Measurements from ENCODE around the gene ARMC12. TPM values are rescaled to one million over a fixed set of nuclear protein-coding genes. Genes with fewer than 3 reads are reported as not detected.
A peak's percentile ranks its signal among the peaks of the same experiment; 100 is the strongest.

The ARMC12 gene
- total and polyA plus RNA-seq, 2 of the 13 experiments (the other 11 are each of a cell fraction or from before 2014, with no cell fraction given) = 1.3 TPM; not detected in 1

- TF ChIP-seq KDM5A (IDR thresholded peaks at IDR 0.05; ENCODE audit: borderline replicate concordance, low read length) (no peak), ARID3A (IDR thresholded peaks at IDR 0.05; ENCODE audit: low read depth, low read length) (no peak), ZNF841 (CRISPR knock-in tag; IDR thresholded peaks at IDR 0.05; ENCODE audit: borderline replicate concordance) (0 out of 2 replicates have a peak, but pooled peaks have one; percentile 26), KIAA2018 (CRISPR knock-in tag; IDR thresholded peaks at IDR 0.05; ENCODE audit: borderline replicate concordance) (no peak), MED8 (CRISPR knock-in tag; IDR thresholded peaks at IDR 0.05; ENCODE audit: insufficient replicate concordance) (no peak), ZNF136 (CRISPR knock-in tag; IDR thresholded peaks at IDR 0.05; ENCODE audit: low read depth) (0 out of 2 replicates have a peak, but pooled peaks have one; percentile 52), ZNF883 (CRISPR knock-in tag; IDR thresholded peaks at IDR 0.05; ENCODE audit: not compliant biosample characterization) (no peak), ZNF672 (CRISPR knock-in tag; IDR thresholded peaks at IDR 0.05) (no peak), ZNF207 (IDR thresholded peaks at IDR 0.05; ENCODE audit: borderline replicate concordance) (no peak), ZNF331 (CRISPR knock-in tag; IDR thresholded peaks at IDR 0.05) (no peak)
- TF ChIP-seq, protein P1, sequence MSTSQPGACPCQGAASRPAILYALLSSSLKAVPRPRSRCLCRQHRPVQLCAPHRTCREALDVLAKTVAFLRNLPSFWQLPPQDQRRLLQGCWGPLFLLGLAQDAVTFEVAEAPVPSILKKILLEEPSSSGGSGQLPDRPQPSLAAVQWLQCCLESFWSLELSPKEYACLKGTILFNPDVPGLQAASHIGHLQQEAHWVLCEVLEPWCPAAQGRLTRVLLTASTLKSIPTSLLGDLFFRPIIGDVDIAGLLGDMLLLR (CRISPR knock-in tag; IDR thresholded peaks at IDR 0.05) = no peak
- TF ChIP-seq, protein P2, sequence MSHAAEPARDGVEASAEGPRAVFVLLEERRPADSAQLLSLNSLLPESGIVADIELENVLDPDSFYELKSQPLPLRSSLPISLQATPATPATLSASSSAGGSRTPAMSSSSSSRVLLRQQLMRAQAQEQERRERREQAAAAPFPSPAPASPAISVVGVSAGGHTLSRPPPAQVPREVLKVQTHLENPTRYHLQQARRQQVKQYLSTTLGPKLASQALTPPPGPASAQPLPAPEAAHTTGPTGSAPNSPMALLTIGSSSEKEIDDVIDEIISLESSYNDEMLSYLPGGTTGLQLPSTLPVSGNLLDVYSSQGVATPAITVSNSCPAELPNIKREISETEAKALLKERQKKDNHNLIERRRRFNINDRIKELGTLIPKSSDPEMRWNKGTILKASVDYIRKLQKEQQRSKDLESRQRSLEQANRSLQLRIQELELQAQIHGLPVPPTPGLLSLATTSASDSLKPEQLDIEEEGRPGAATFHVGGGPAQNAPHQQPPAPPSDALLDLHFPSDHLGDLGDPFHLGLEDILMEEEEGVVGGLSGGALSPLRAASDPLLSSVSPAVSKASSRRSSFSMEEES (CRISPR knock-in tag; IDR thresholded peaks at IDR 0.05) = peak; percentile 84
These were observed 48.1 kb upstream of the ARMC12 start, which contains the start of gene FKBP5 (continued) for GRCh38 chr6:35688605-35689322.

Data from HepG2 (cell line).